NT2/D1 (cell line): ENCODE data around the gene SATB2.

ENCODE experiments used
- SUZ12 ChIP-seq: IDR thresholded peaks from 2 replicates; pipeline ENCODE4 v1.6.1; 2011; ENCODE audit not compliant: insufficient read length, insufficient read depth; ENCODE audit errors: extremely low read depth
- YY1 ChIP-seq: IDR thresholded peaks from 2 replicates; pipeline ENCODE4 v1.6.1; 2011; ENCODE audit not compliant: insufficient read length, insufficient read depth
- ZNF274 ChIP-seq: IDR thresholded peaks from 2 replicates; pipeline ENCODE4 v1.6.1; 2011; ENCODE audit warnings: mild to moderate bottlenecking, low read depth, low read length

DNA sequence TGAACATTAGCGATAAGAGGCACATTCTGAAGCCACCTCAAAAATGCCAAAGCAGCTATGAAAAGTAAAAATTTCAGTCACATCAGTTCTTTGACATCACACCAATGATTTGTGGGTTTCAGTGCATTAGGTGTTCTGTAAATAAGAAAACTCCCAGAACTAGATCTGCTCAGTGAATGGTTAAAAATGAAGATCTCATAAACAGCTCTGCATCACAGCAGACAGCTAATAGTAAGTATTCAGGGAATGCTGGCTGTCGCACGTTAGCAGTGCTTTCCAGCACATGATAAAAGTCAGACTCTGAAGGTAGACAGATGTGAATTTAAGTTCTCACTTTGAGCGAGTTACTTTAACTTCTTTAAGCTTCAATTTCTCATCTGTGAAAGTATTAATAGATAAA is 154.9 kb downstream of the SATB2 start:
- TF ChIP-seq SUZ12: no peak
- no peak for TF ChIP-seq YY1
- TF ChIP-seq ZNF274: no peak
